Activated CD4-positive, alpha-beta memory T cell treated with anti-CD3 and anti-CD28 coated beads, Interleukin-2, amount 10 ng/mL, durations not matched to agents 7 days and 5 days (primary cell): Measurements from ENCODE around the gene MIB2. TPM values are rescaled to one million over a fixed set of nuclear protein-coding genes. Genes with fewer than 3 reads are reported as not detected.

Source experiments
- CTCF ChIA-PET: fragments of 350-600 bp; sonication (Branson Sonifier 250); formaldehyde crosslinking; loops from one replicate; lab custom pipeline; 2021; ENCODE audit warnings: antibody characterized with exemption, inconsistent platforms; lab: Charles Lee
- POLR2A ChIA-PET: fragments of 350-600 bp; sonication (Branson Sonifier 250); formaldehyde crosslinking; loops from one replicate; lab custom pipeline; 2021; ENCODE audit warnings: antibody characterized with exemption; lab: Charles Lee
- DNase-seq: peaks from one replicate; pipeline ENCODE4 v3.0.0-alpha.2; 2020
- H3K27ac Mint-ChIP-seq: one replicate; pipeline ENCODE4 v1.8.0; 2021; ENCODE audit warnings: mild to moderate bottlenecking, mixed read lengths
- H3K27me3 Mint-ChIP-seq: one replicate; pipeline ENCODE4 v1.8.0; 2021; ENCODE audit warnings: mixed read lengths
- H3K36me3 Mint-ChIP-seq: one replicate; pipeline ENCODE4 v1.8.0; 2021; ENCODE audit warnings: low read depth, mixed read lengths
- H3K4me1 Mint-ChIP-seq: one replicate; pipeline ENCODE4 v1.8.0; 2021; ENCODE audit warnings: mixed read lengths
- H3K4me3 Mint-ChIP-seq: one replicate; pipeline ENCODE4 v1.8.0; 2021; ENCODE audit warnings: mild to moderate bottlenecking, mixed read lengths
- H3K9me3 Mint-ChIP-seq: one replicate; pipeline ENCODE4 v1.8.0; 2021; ENCODE audit warnings: mixed read lengths
- total RNA-seq, 2 experiments: library from RNA; stranded (reverse); gene quantifications; one replicate each; pipeline ENCODE4 v1.2.3, GENCODE V29; 2021

MIB2 gene
- total RNA-seq, 2 experiments from 2014 or later, result 37.2 to 37.5 TPM

GRCh38 chr1:1612104-1612400 is 3.2 kb upstream of the MIB2 start:
- H3K4me1 Mint-ChIP-seq, result peaks cover 36% of the 10 kb centered on the region
- POLR2A ChIA-PET, result no interaction called here
- no peak overlapping the region for H3K27ac Mint-ChIP-seq
- no peak overlapping the region for H3K4me3 Mint-ChIP-seq
- DNase-seq, result no peak
- H3K27me3 Mint-ChIP-seq, result no peaks in the 10 kb centered on the region
- peaks cover 6% of the 10 kb centered on the region for H3K36me3 Mint-ChIP-seq
- CTCF ChIA-PET, result no interaction called here
- no peaks in the 10 kb centered on the region for H3K9me3 Mint-ChIP-seq

- Mint-ChIP-seq H3K27me3 (no peaks in the 10 kb centered on the region), H3K36me3 (peaks cover 6% of the 10 kb centered on the region), H3K9me3 (no peaks in the 10 kb centered on the region), H3K4me3 (peak overlapping the region; percentile 89), H3K4me1 (peaks cover 36% of the 10 kb centered on the region), H3K27ac (peak overlapping the region; percentile 91)
- CTCF ChIA-PET, result interaction anchor here (0.6 to 1.5 kb wide), 5 partner anchors 12 to 64 kb away, joined by 3 to 4 read pairs (median 3); no protein-coding TSS in a partner anchor
- POLR2A ChIA-PET, result interaction anchor here (1.2 to 3.2 kb wide), 9 partner anchors 10 to 207 kb away, joined by 4 to 42 read pairs (median 8); partner anchors contain the start of gene MMP23B
- DNase-seq, result no peak
Observed at GRCh38 chr1:1613509-1614082, 1.7 kb upstream of the MIB2 start.

GRCh38 chr1:1614204-1614953 is 921 bp upstream of the MIB2 start:
- H3K4me1 Mint-ChIP-seq, result peaks cover 36% of the 10 kb centered on the region
- H3K27me3 Mint-ChIP-seq, result no peaks in the 10 kb centered on the region
- peak overlapping the region; percentile 89 for H3K4me3 Mint-ChIP-seq
- H3K27ac Mint-ChIP-seq, result peak overlapping the region; percentile 91
- ChIA-PET POLR2A (interaction anchor here (1.0 to 3.2 kb wide), 15 partner anchors 11 to 295 kb away, joined by 3 to 42 read pairs (median 5); partner anchors contain the start of genes AURKAIP1 and MMP23B), CTCF (interaction anchor here (0.6 to 1.5 kb wide), 5 partner anchors 8 to 65 kb away, joined by 3 to 4 read pairs (median 3); no protein-coding TSS in a partner anchor)
- DNase-seq, result peak; percentile 53
- H3K9me3 Mint-ChIP-seq, result no peaks in the 10 kb centered on the region
- H3K36me3 Mint-ChIP-seq, result peaks cover 6% of the 10 kb centered on the region

- DNase-seq, result no peak
- peaks cover 36% of the 10 kb centered on the region for H3K4me1 Mint-ChIP-seq
- no peaks in the 10 kb centered on the region for H3K27me3 Mint-ChIP-seq
- no peaks in the 10 kb centered on the region for H3K9me3 Mint-ChIP-seq
- H3K27ac Mint-ChIP-seq, result peak overlapping the region; percentile 91
- peaks cover 6% of the 10 kb centered on the region for H3K36me3 Mint-ChIP-seq
- CTCF ChIA-PET, result interaction anchor here (1.4 to 1.5 kb wide), 2 partner anchors 8 to 17 kb away, joined by 3 to 4 read pairs; no protein-coding TSS in a partner anchor
- H3K4me3 Mint-ChIP-seq, result peak overlapping the region; percentile 89
- POLR2A ChIA-PET, result interaction anchor here (1.0 to 3.2 kb wide), 14 partner anchors 11 to 295 kb away, joined by 3 to 42 read pairs (median 6); partner anchors contain the start of genes AURKAIP1 and MMP23B
Observed at GRCh38 chr1:1614954-1615255, 395 bp upstream of the MIB2 start.

GRCh38 chr1:1616045-1616790 is 918 bp downstream of the MIB2 start:
- peak overlapping the region; percentile 66 for H3K27ac Mint-ChIP-seq
- no peaks in the 10 kb centered on the region for H3K27me3 Mint-ChIP-seq
- ChIA-PET POLR2A (interaction anchor here (1.5 to 3.2 kb wide), 4 partner anchors 10 to 30 kb away, joined by 3 to 42 read pairs (median 11); partner anchors contain the start of gene MMP23B), CTCF (interaction anchor here (1.4 kb wide), 1 partner anchor 9 kb away, joined by 4 read pairs; no protein-coding TSS in a partner anchor)
- no peaks in the 10 kb centered on the region for H3K9me3 Mint-ChIP-seq
- DNase-seq, result peak; percentile 57
- peaks cover 34% of the 10 kb centered on the region for H3K4me1 Mint-ChIP-seq
- H3K36me3 Mint-ChIP-seq, result peaks cover 6% of the 10 kb centered on the region
- peak overlapping the region; percentile 77 for H3K4me3 Mint-ChIP-seq

- Mint-ChIP-seq H3K9me3 (no peaks in the 10 kb centered on the region), H3K4me3 (peak overlapping the region; percentile 77), H3K36me3 (peaks cover 6% of the 10 kb centered on the region), H3K27ac (peak overlapping the region; percentile 66), H3K27me3 (no peaks in the 10 kb centered on the region), H3K4me1 (peaks cover 32% of the 10 kb centered on the region)
- ChIA-PET CTCF (no interaction called here), POLR2A (no interaction called here)
- DNase-seq, result no peak
Observed at GRCh38 chr1:1616838-1617237, 1.5 kb downstream of the MIB2 start.

GRCh38 chr1:1617516-1617915 is 2.2 kb downstream of the MIB2 start:
- Mint-ChIP-seq H3K27ac (peak overlapping the region; percentile 66), H3K4me1 (peaks cover 29% of the 10 kb centered on the region), H3K36me3 (peaks cover 6% of the 10 kb centered on the region), H3K27me3 (no peaks in the 10 kb centered on the region), H3K4me3 (peak overlapping the region; percentile 77), H3K9me3 (no peaks in the 10 kb centered on the region)
- no peak for DNase-seq
- ChIA-PET CTCF (no interaction called here), POLR2A (interaction anchor here (2.5 kb wide), 1 partner anchor 12 kb away, joined by 9 read pairs; no protein-coding TSS in a partner anchor)

GRCh38 chr1:1617925-1618324 is 2.6 kb downstream of the MIB2 start:
- Mint-ChIP-seq H3K9me3 (no peaks in the 10 kb centered on the region), H3K36me3 (peaks cover 6% of the 10 kb centered on the region), H3K4me3 (no peak overlapping the region), H3K4me1 (peaks cover 29% of the 10 kb centered on the region), H3K27ac (no peak overlapping the region), H3K27me3 (no peaks in the 10 kb centered on the region)
- CTCF ChIA-PET, result no interaction called here
- DNase-seq, result no peak
- POLR2A ChIA-PET, result interaction anchor here (2.5 kb wide), 1 partner anchor 11 kb away, joined by 9 read pairs; no protein-coding TSS in a partner anchor

- no peak for DNase-seq
- Mint-ChIP-seq H3K36me3 (peaks cover 5% of the 10 kb centered on the region), H3K4me1 (peaks cover 28% of the 10 kb centered on the region), H3K27ac (no peak overlapping the region), H3K4me3 (no peak overlapping the region), H3K27me3 (no peaks in the 10 kb centered on the region), H3K9me3 (no peaks in the 10 kb centered on the region)
- ChIA-PET CTCF (no interaction called here), POLR2A (interaction anchor here (2.5 kb wide), 1 partner anchor 11 kb away, joined by 9 read pairs; no protein-coding TSS in a partner anchor)
Observed at GRCh38 chr1:1618396-1619068, 3.2 kb downstream of the MIB2 start.

GRCh38 chr1:1619917-1620361 is 4.6 kb downstream of the MIB2 start:
- DNase-seq, result no peak
- Mint-ChIP-seq H3K4me1 (peaks cover 13% of the 10 kb centered on the region), H3K36me3 (no peaks in the 10 kb centered on the region), H3K27me3 (no peaks in the 10 kb centered on the region), H3K9me3 (no peaks in the 10 kb centered on the region), H3K4me3 (no peak overlapping the region), H3K27ac (no peak overlapping the region)
- ChIA-PET CTCF (no interaction called here), POLR2A (no interaction called here)

- Mint-ChIP-seq H3K9me3 (no peaks in the 10 kb centered on the region), H3K4me3 (no peak overlapping the region), H3K27ac (no peak overlapping the region), H3K4me1 (peaks cover 12% of the 10 kb centered on the region), H3K36me3 (no peaks in the 10 kb centered on the region), H3K27me3 (no peaks in the 10 kb centered on the region)
- POLR2A ChIA-PET, result interaction anchor here (0.9 kb wide), 1 partner anchor 8 kb away, joined by 3 read pairs; no protein-coding TSS in a partner anchor
- CTCF ChIA-PET, result no interaction called here
- DNase-seq, result no peak
Observed at GRCh38 chr1:1620433-1621139, 5.3 kb downstream of the MIB2 start.
